Caco-2 (cell line): ENCODE measurements around the gene SLC6A18. TPM values are rescaled to one million over a fixed set of nuclear protein-coding genes. Genes with fewer than 3 reads are reported as not detected.

Experiments used
- BruUV-seq: library from RNA; stranded (reverse); fragments of 400-500 nt; replicated peaks from 2 replicates; lab custom pipeline; 2021; lab: Mats Ljungman, UMichigan
- CTCF ChIA-PET: fragments of 300-600 bp; sonication (Branson Sonifier 250); formaldehyde crosslinking; loops from one replicate; lab custom pipeline; 2022; ENCODE audit warnings: antibody characterized with exemption; lab: Charles Lee
- POLR2A ChIA-PET: fragments of 300-600 bp; sonication (Branson Sonifier 250); formaldehyde crosslinking; loops from one replicate; lab custom pipeline; 2022; ENCODE audit warnings: antibody characterized with exemption; lab: Charles Lee
- DNase-seq, 2 experiments: peaks; one replicate each; pipeline versions ENCODE4 v3.0.0 to v3.0.0-alpha.2; 2020 to 2022
- H3K27me3 ChIP-seq: replicated peaks from 2 replicates; pipeline ENCODE4 v1.6.0; 2011; ENCODE audit warnings: low read length; ENCODE audit not compliant: control insufficient read depth, insufficient read depth
- H3K36me3 ChIP-seq: 2 replicates; pipeline ENCODE4 v1.5.1; 2011; ENCODE audit warnings: low read length; ENCODE audit not compliant: control insufficient read depth, insufficient read depth
- H3K4me1 ChIP-seq: fragments of 250-450 bp; sonication (Bioruptor Pico); 2 replicates; pipeline ENCODE4 v1.5.1; 2020; ENCODE audit warnings: mild to moderate bottlenecking
- H3K4me3 ChIP-seq: 2 replicates; pipeline ENCODE4 v1.5.1; 2011; ENCODE audit warnings: low read depth, mild to moderate bottlenecking, control low read depth, low read length
- H3K9me3 ChIP-seq: fragments of 250-450 bp; sonication (Bioruptor Pico); 2 replicates; pipeline ENCODE4 v1.5.1; 2020; ENCODE audit warnings: mild to moderate bottlenecking, moderate library complexity
- H3K27ac Mint-ChIP-seq: one replicate; pipeline ENCODE4 v1.8.0; 2022; ENCODE audit warnings: mixed read lengths; ENCODE audit not compliant: unreplicated experiment
- H3K27me3 Mint-ChIP-seq: one replicate; pipeline ENCODE4 v1.8.0; 2022; ENCODE audit warnings: mixed read lengths; ENCODE audit not compliant: insufficient read depth, unreplicated experiment
- H3K36me3 Mint-ChIP-seq: one replicate; pipeline ENCODE4 v1.8.0; 2022; ENCODE audit warnings: mild to moderate bottlenecking, mixed read lengths; ENCODE audit not compliant: insufficient read depth, unreplicated experiment
- H3K4me1 Mint-ChIP-seq: one replicate; pipeline ENCODE4 v1.8.0; 2022; ENCODE audit warnings: low read depth, mixed read lengths; ENCODE audit not compliant: unreplicated experiment
- H3K4me3 Mint-ChIP-seq: one replicate; pipeline ENCODE4 v1.8.0; 2022; ENCODE audit warnings: mild to moderate bottlenecking, moderate library complexity, mixed read lengths; ENCODE audit not compliant: unreplicated experiment
- H3K9me3 Mint-ChIP-seq: one replicate; pipeline ENCODE4 v1.8.0; 2022; ENCODE audit warnings: mixed read lengths; ENCODE audit not compliant: unreplicated experiment
- CTCF ChIP-seq, 2 experiments: fragments of 200-600 bp in 1 of 2; IDR thresholded peaks; 1 replicate in 1 of 2; 2 replicates in 1 of 2; pipeline versions ENCODE4 v1.5.1 to v1.8.0; 2011 to 2022; ENCODE audit warnings: antibody characterized with exemption in 1 of 2, control low read depth in 1 of 2, inconsistent platforms in 1 of 2, low read depth in 1 of 2, low read length in 1 of 2, mild to moderate bottlenecking in 1 of 2, moderate library complexity in 1 of 2; ENCODE audit not compliant: insufficient read depth in 1 of 2, severe bottlenecking in 1 of 2, unreplicated experiment in 1 of 2
- intact Hi-C: fragments of 100-400 bp; cut with micrococcal nuclease; formaldehyde crosslinking; loops from one replicate; pipeline ENCODE4 v1.10.0; 2022; ENCODE audit not compliant: unreplicated experiment
- total RNA-seq: library from RNA; stranded (reverse); gene quantifications from 2 replicates; pipeline ENCODE4 v1.2.3, GENCODE V29; 2022

SLC6A18 gene
- total RNA-seq, 1 experiment from 2014 or later, result not detected

- H3K27ac Mint-ChIP-seq, result peak overlapping the region; percentile 75
- no peaks in the 10 kb centered on the region for H3K9me3 Mint-ChIP-seq
- CTCF ChIA-PET, result interaction anchor here (0.8 to 2.6 kb wide), 5 partner anchors 8 to 259 kb away, joined by 3 to 21 read pairs (median 5); no protein-coding TSS in a partner anchor
- Histone ChIP-seq H3K27me3 (no peaks in the 10 kb centered on the region), H3K4me1 (peaks cover 74% of the 10 kb centered on the region), H3K9me3 (no peaks in the 10 kb centered on the region), H3K4me3 (peak overlapping the region; percentile 23), H3K36me3 (no peaks in the 10 kb centered on the region)
- H3K36me3 Mint-ChIP-seq, result no peaks in the 10 kb centered on the region
- H3K4me1 Mint-ChIP-seq, result peaks cover 16% of the 10 kb centered on the region
- intact Hi-C loops, result loop anchor here (1.0 kb wide), 1 partner anchor 21 kb away; no protein-coding TSS in a partner anchor
- DNase-seq, result peak; percentile 75 to 89
- POLR2A ChIA-PET, result no interaction called here
- no peaks in the 10 kb centered on the region for H3K27me3 Mint-ChIP-seq
- no TSS peak for BruUV-seq
- TF ChIP-seq CTCF (IDR thresholded peaks at IDR 0.05; ENCODE audit: insufficient read depth in 1 of 2, low read depth in 1 of 2, low read length in 1 of 2, severe bottlenecking in 1 of 2, unreplicated experiment in 1 of 2), result no peak
- H3K4me3 Mint-ChIP-seq, result peak overlapping the region; percentile 61
These were observed 42.4 kb upstream of the SLC6A18 start for GRCh38 chr5:1182633-1183423.

- Histone ChIP-seq H3K36me3 (no peaks in the 10 kb centered on the region), H3K4me3 (no peak overlapping the region), H3K4me1 (peaks cover 68% of the 10 kb centered on the region), H3K27me3 (no peaks in the 10 kb centered on the region), H3K9me3 (no peaks in the 10 kb centered on the region)
- H3K4me1 Mint-ChIP-seq, result peaks cover 11% of the 10 kb centered on the region
- peak overlapping the region; percentile 75 for H3K27ac Mint-ChIP-seq
- TF ChIP-seq CTCF (IDR thresholded peaks at IDR 0.05; ENCODE audit: insufficient read depth in 1 of 2, low read depth in 1 of 2, low read length in 1 of 2, severe bottlenecking in 1 of 2, unreplicated experiment in 1 of 2), result no peak
- no TSS peak for BruUV-seq
- ChIA-PET CTCF (interaction anchor here (1.4 to 2.6 kb wide), 4 partner anchors 9 to 25 kb away, joined by 4 to 21 read pairs (median 6); no protein-coding TSS in a partner anchor), POLR2A (no interaction called here)
- DNase-seq, result no peak
- no peaks in the 10 kb centered on the region for H3K9me3 Mint-ChIP-seq
- no peaks in the 10 kb centered on the region for H3K27me3 Mint-ChIP-seq
- H3K4me3 Mint-ChIP-seq, result peak overlapping the region; percentile 61
- intact Hi-C loops, result no loop called here
- H3K36me3 Mint-ChIP-seq, result no peaks in the 10 kb centered on the region
These were observed 41.6 kb upstream of the SLC6A18 start for GRCh38 chr5:1183424-1184162.

- Histone ChIP-seq H3K4me1 (peaks cover 64% of the 10 kb centered on the region), H3K4me3 (no peak overlapping the region), H3K27me3 (no peaks in the 10 kb centered on the region), H3K9me3 (no peaks in the 10 kb centered on the region), H3K36me3 (no peaks in the 10 kb centered on the region)
- Mint-ChIP-seq H3K4me3 (no peak overlapping the region), H3K27ac (no peak overlapping the region), H3K4me1 (peaks cover 7% of the 10 kb centered on the region), H3K9me3 (no peaks in the 10 kb centered on the region), H3K36me3 (no peaks in the 10 kb centered on the region), H3K27me3 (no peaks in the 10 kb centered on the region)
- no TSS peak for BruUV-seq
- no peak for TF ChIP-seq CTCF (IDR thresholded peaks at IDR 0.05; ENCODE audit: insufficient read depth in 1 of 2, low read depth in 1 of 2, low read length in 1 of 2, severe bottlenecking in 1 of 2, unreplicated experiment in 1 of 2)
- intact Hi-C loops, result no loop called here
- POLR2A ChIA-PET, result no interaction called here
- CTCF ChIA-PET, result interaction anchor here (1.8 to 2.2 kb wide), 2 partner anchors 10 to 17 kb away, joined by 5 to 8 read pairs; no protein-coding TSS in a partner anchor
- DNase-seq, result no peak
These were observed 41.1 kb upstream of the SLC6A18 start for GRCh38 chr5:1184163-1184470.
